ENCODE results near the gene CENPM. TPM values are rescaled to one million over a fixed set of nuclear protein-coding genes. Genes with fewer than 3 reads are reported as not detected.

The CENPM gene
- polyA plus RNA-seq, 1 donor from 2014 or later = 2.1 TPM

GRCh38 chr22:41943661-41944209 is 3.2 kb downstream of the CENPM start:
- Histone ChIP-seq H3K27me3 (ENCODE audit: insufficient read depth, low read depth, low read length) (no peaks in the 10 kb centered on the region), H3F3A (ENCODE audit: insufficient read depth, low read length, poor library complexity, severe bottlenecking) (no peaks in the 10 kb centered on the region), H3K9me3 (ENCODE audit: low read length) (no peaks in the 10 kb centered on the region), H2AFZ (ENCODE audit: low read depth, low read length) (no peak overlapping the region), H3K79me2 (replicated peaks; ENCODE audit: insufficient read depth, low read length) (no peaks in the 10 kb centered on the region), H3K9ac (ENCODE audit: low read length) (no peak overlapping the region), H3K4me2 (ENCODE audit: low read length) (no peak overlapping the region), H3K9me2 (ENCODE audit: insufficient read depth, low read length) (no peaks in the 10 kb centered on the region), H3K27ac (ENCODE audit: low read length) (no peak overlapping the region), H4K20me1 (ENCODE audit: insufficient read depth) (no peaks in the 10 kb centered on the region), H3K36me3 (ENCODE audit: insufficient read depth, low read length) (no peaks in the 10 kb centered on the region), H3K4me3 (ENCODE audit: low read length) (no peak overlapping the region)
- TF ChIP-seq POLR2AphosphoS5 (IDR thresholded peaks at IDR 0.05) = no peak
- TF ChIP-seq EP300 (conservative IDR thresholded peaks at IDR 0.05; ENCODE audit: poor library complexity, severe bottlenecking) = no peak
- TF ChIP-seq SMC3 (conservative IDR thresholded peaks at IDR 0.05; ENCODE audit: poor library complexity) = no peak
- no peak for TF ChIP-seq TAF1 (IDR thresholded peaks at IDR 0.05; ENCODE audit: low read depth)
- TF ChIP-seq RAD21 (conservative IDR thresholded peaks at IDR 0.05) = no peak

DNA sequence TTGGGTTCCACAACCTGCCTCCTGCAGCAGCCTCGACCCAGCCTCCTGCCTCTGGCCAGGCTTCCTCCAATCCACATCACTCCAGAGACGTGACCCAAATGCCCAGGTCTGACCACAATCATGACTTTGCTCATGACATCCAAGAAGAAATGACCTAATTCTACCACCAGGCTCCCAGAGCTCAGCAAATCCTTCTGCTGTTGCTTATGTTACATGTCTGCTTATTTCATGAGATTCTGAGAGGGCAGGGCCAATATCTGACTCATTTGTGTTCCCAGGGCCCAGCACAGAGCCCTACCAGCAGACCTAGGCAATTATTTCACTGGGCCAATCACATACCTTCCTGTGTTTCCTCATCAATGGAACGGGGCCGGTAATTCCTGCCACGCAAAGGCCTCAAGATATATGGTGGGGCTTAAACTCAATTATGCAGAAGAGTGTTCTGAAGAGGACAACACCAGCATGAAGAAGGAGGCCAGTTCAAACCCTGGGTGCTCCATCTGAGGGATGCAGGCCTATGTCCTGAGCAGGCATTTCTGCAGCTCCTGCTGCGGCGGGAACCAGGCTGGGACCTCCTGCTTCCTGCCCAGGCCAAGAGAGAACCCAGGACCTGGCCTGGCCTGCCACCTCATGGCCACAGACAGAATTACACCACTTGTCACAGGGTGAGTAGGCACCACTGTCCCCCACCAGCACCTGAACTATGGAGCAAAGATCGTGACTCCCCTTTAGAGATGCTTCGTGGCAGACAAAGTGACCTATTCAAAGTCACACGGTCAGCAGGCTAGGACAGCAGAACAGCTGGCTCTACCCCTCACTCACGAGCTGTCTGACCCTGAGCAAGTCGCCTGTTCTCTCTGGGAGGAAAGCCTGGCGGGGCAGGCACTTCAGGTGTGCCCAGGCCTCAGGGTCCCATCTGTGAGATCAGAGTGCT is 5.9 kb downstream of the CENPM start:
- Histone ChIP-seq H3K27ac (ENCODE audit: low read length) (no peak overlapping the region), H3K9ac (ENCODE audit: low read length) (peak overlapping the region; percentile 3), H3K4me2 (ENCODE audit: low read length) (no peak overlapping the region), H3K36me3 (ENCODE audit: insufficient read depth, low read length) (no peaks in the 10 kb centered on the region), H2AFZ (ENCODE audit: low read depth, low read length) (no peak overlapping the region), H3K27me3 (ENCODE audit: insufficient read depth, low read depth, low read length) (no peaks in the 10 kb centered on the region), H3K4me3 (ENCODE audit: low read length) (no peak overlapping the region), H3F3A (ENCODE audit: insufficient read depth, low read length, poor library complexity, severe bottlenecking) (no peaks in the 10 kb centered on the region), H4K20me1 (ENCODE audit: insufficient read depth) (no peaks in the 10 kb centered on the region), H3K79me2 (replicated peaks; ENCODE audit: insufficient read depth, low read length) (no peaks in the 10 kb centered on the region), H3K9me3 (ENCODE audit: low read length) (no peaks in the 10 kb centered on the region), H3K9me2 (ENCODE audit: insufficient read depth, low read length) (no peaks in the 10 kb centered on the region)
- TF ChIP-seq, protein P1, sequence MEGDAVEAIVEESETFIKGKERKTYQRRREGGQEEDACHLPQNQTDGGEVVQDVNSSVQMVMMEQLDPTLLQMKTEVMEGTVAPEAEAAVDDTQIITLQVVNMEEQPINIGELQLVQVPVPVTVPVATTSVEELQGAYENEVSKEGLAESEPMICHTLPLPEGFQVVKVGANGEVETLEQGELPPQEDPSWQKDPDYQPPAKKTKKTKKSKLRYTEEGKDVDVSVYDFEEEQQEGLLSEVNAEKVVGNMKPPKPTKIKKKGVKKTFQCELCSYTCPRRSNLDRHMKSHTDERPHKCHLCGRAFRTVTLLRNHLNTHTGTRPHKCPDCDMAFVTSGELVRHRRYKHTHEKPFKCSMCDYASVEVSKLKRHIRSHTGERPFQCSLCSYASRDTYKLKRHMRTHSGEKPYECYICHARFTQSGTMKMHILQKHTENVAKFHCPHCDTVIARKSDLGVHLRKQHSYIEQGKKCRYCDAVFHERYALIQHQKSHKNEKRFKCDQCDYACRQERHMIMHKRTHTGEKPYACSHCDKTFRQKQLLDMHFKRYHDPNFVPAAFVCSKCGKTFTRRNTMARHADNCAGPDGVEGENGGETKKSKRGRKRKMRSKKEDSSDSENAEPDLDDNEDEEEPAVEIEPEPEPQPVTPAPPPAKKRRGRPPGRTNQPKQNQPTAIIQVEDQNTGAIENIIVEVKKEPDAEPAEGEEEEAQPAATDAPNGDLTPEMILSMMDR (IDR thresholded peaks at IDR 0.05; ENCODE audit: poor library complexity, severe bottlenecking) = peak; percentile 97
- TF ChIP-seq RAD21 (conservative IDR thresholded peaks at IDR 0.05) (peak; percentile 99), SMC3 (conservative IDR thresholded peaks at IDR 0.05; ENCODE audit: poor library complexity) (peak; percentile 98), TAF1 (IDR thresholded peaks at IDR 0.05; ENCODE audit: low read depth) (no peak)

- Histone ChIP-seq H3K4me3 (ENCODE audit: low read length) (no peak overlapping the region), H3K4me2 (ENCODE audit: low read length) (no peak overlapping the region), H4K20me1 (ENCODE audit: insufficient read depth) (no peaks in the 10 kb centered on the region), H3K9me3 (ENCODE audit: low read length) (no peaks in the 10 kb centered on the region), H3K27ac (ENCODE audit: low read length) (no peak overlapping the region), H3K79me2 (replicated peaks; ENCODE audit: insufficient read depth, low read length) (no peaks in the 10 kb centered on the region), H3K27me3 (ENCODE audit: insufficient read depth, low read depth, low read length) (no peaks in the 10 kb centered on the region), H2AFZ (ENCODE audit: low read depth, low read length) (no peak overlapping the region), H3K9ac (ENCODE audit: low read length) (no peak overlapping the region), H3K9me2 (ENCODE audit: insufficient read depth, low read length) (no peaks in the 10 kb centered on the region), H3F3A (ENCODE audit: insufficient read depth, low read length, poor library complexity, severe bottlenecking) (no peaks in the 10 kb centered on the region), H3K36me3 (ENCODE audit: insufficient read depth, low read length) (no peaks in the 10 kb centered on the region)
- TF ChIP-seq TAF1 (IDR thresholded peaks at IDR 0.05; ENCODE audit: low read depth) (no peak), SMC3 (conservative IDR thresholded peaks at IDR 0.05; ENCODE audit: poor library complexity) (no peak), EZH2 (IDR thresholded peaks at IDR 0.05; ENCODE audit: borderline replicate concordance, insufficient read depth, low read length, poor library complexity, severe bottlenecking) (no peak), EP300 (conservative IDR thresholded peaks at IDR 0.05; ENCODE audit: poor library complexity, severe bottlenecking) (no peak), POLR2AphosphoS5 (IDR thresholded peaks at IDR 0.05) (no peak), RAD21 (conservative IDR thresholded peaks at IDR 0.05) (no peak), MXI1 (conservative IDR thresholded peaks at IDR 0.05; ENCODE audit: poor library complexity, severe bottlenecking) (no peak)
- TF ChIP-seq, protein P2, sequence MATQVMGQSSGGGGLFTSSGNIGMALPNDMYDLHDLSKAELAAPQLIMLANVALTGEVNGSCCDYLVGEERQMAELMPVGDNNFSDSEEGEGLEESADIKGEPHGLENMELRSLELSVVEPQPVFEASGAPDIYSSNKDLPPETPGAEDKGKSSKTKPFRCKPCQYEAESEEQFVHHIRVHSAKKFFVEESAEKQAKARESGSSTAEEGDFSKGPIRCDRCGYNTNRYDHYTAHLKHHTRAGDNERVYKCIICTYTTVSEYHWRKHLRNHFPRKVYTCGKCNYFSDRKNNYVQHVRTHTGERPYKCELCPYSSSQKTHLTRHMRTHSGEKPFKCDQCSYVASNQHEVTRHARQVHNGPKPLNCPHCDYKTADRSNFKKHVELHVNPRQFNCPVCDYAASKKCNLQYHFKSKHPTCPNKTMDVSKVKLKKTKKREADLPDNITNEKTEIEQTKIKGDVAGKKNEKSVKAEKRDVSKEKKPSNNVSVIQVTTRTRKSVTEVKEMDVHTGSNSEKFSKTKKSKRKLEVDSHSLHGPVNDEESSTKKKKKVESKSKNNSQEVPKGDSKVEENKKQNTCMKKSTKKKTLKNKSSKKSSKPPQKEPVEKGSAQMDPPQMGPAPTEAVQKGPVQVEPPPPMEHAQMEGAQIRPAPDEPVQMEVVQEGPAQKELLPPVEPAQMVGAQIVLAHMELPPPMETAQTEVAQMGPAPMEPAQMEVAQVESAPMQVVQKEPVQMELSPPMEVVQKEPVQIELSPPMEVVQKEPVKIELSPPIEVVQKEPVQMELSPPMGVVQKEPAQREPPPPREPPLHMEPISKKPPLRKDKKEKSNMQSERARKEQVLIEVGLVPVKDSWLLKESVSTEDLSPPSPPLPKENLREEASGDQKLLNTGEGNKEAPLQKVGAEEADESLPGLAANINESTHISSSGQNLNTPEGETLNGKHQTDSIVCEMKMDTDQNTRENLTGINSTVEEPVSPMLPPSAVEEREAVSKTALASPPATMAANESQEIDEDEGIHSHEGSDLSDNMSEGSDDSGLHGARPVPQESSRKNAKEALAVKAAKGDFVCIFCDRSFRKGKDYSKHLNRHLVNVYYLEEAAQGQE (IDR thresholded peaks at IDR 0.05; ENCODE audit: borderline replicate concordance) = no peak
- TF ChIP-seq, protein P1 (IDR thresholded peaks at IDR 0.05; ENCODE audit: poor library complexity, severe bottlenecking) = no peak
These were observed 6.7 kb downstream of the CENPM start for GRCh38 chr22:41939981-41940831.

All from neural cell (in vitro differentiated cells).